ENCODE measurements around the gene KXD1.
A peak's percentile ranks its signal among the peaks of the same experiment; 100 is the strongest.
"Not testable (repeated sequence)": the region's sequence is repeated elsewhere in the genome, so short reads cannot be mapped to it uniquely, and the experiment has no call there.

The KXD1 gene

GRCh38 chr19:18537431-18537830, 20.2 kb upstream of the KXD1 start:
- DNase-seq: no peak

GRCh38 chr19:18538115-18538514, 19.6 kb upstream of the KXD1 start:
- no peak for DNase-seq

- DNase-seq: no peak
These were observed 18.3 kb upstream of the KXD1 start for GRCh38 chr19:18539372-18539771.

- not testable (repeated sequence) for DNase-seq
These were observed 17.5 kb upstream of the KXD1 start for GRCh38 chr19:18540200-18540599.

GRCh38 chr19:18541258-18541991, 16.2 kb upstream of the KXD1 start:
- no peak for DNase-seq

GRCh38 chr19:18541992-18542940, 15.4 kb upstream of the KXD1 start:
- no peak for DNase-seq

GRCh38 chr19:18542941-18543813, 14.5 kb upstream of the KXD1 start, which contains the start of gene FKBP8:
Gene FKBP8, minus strand, starts transcription at chr19:18543573. Its CDS starts 1,603 bp downstream, at chr19:18541970.
- peak; percentile 82 for DNase-seq

- DNase-seq: no peak
These were observed 13.7 kb upstream of the KXD1 start for GRCh38 chr19:18543814-18544475.

GRCh38 chr19:18551631-18552030, 6.0 kb upstream of the KXD1 start:
- no peak for DNase-seq

GRCh38 chr19:18558202-18558555, 509 bp downstream of the KXD1 start:
- DNase-seq: no peak

GRCh38 chr19:18558604-18559003, 934 bp downstream of the KXD1 start:
- DNase-seq: no peak

- DNase-seq: no peak
These were observed 2.0 kb downstream of the KXD1 start for GRCh38 chr19:18559685-18560084.

- DNase-seq: no peak
These were observed 4.4 kb downstream of the KXD1 start for GRCh38 chr19:18562086-18562485.

GRCh38 chr19:18566953-18567352, 9.3 kb downstream of the KXD1 start:
- DNase-seq: no peak

- no peak for DNase-seq
These were observed 10.7 kb downstream of the KXD1 start for GRCh38 chr19:18568367-18568766.

- peak; percentile 96 for DNase-seq
These were observed 14.1 kb downstream of the KXD1 start, which contains the start of gene UBA52 for GRCh38 chr19:18571564-18572344. Gene UBA52, plus strand, starts transcription at chr19:18571857. Its CDS starts 1,444 bp downstream, at chr19:18573301.

- DNase-seq: no peak
These were observed 17.1 kb downstream of the KXD1 start for GRCh38 chr19:18574691-18575291.

GRCh38 chr19:18576383-18576782, 18.7 kb downstream of the KXD1 start:
- no peak for DNase-seq

GRCh38 chr19:18577365-18577914, 19.8 kb downstream of the KXD1 start:
- no peak for DNase-seq

GRCh38 chr19:18580311-18580710, 22.6 kb downstream of the KXD1 start:
- DNase-seq: no peak

- no peak for DNase-seq
These were observed 28.6 kb downstream of the KXD1 start for GRCh38 chr19:18586306-18586705.

Measured in NCI-H1694 (cell line).